ENCODE results near the gene ALMS1.

The ALMS1 gene

GRCh38 chr2:73426176-73426575 lies 40.5 kb downstream of the ALMS1 start:
- no peaks in the 10 kb centered on the region for H3K9me2 ChIP-seq (replicated peaks; ENCODE audit: control insufficient read depth, low read length)
- H3K4me1 ChIP-seq (ENCODE audit: control insufficient read depth, low read length), result no peaks in the 10 kb centered on the region
- H3K27ac ChIP-seq (ENCODE audit: low read depth, low read length), result no peak overlapping the region
- no peak overlapping the region for H3K4me3 ChIP-seq (ENCODE audit: low read length)
- H3K4me2 ChIP-seq (ENCODE audit: low read length), result no peak overlapping the region
- no peaks in the 10 kb centered on the region for H3F3A ChIP-seq (ENCODE audit: control insufficient read depth, insufficient read depth)
- peaks cover 13% of the 10 kb centered on the region for H3K36me3 ChIP-seq (ENCODE audit: control insufficient read depth, low read length)
- no peaks in the 10 kb centered on the region for H3K79me2 ChIP-seq (ENCODE audit: control insufficient read depth, low read length)
- TF ChIP-seq CTCF (IDR thresholded peaks at IDR 0.05; ENCODE audit: low read depth, low read length, poor library complexity, severe bottlenecking) (no peak), EZH2phosphoT487 (IDR thresholded peaks at IDR 0.05; ENCODE audit: borderline replicate concordance, low read length) (no peak)
- H3K27me3 ChIP-seq (ENCODE audit: control insufficient read depth, low read length), result no peaks in the 10 kb centered on the region
- H3K9me3 ChIP-seq (ENCODE audit: control insufficient read depth, insufficient read depth, low read length), result no peaks in the 10 kb centered on the region
- no peaks in the 10 kb centered on the region for H4K20me1 ChIP-seq (ENCODE audit: control insufficient read depth, insufficient read depth, low read depth, low read length)

GRCh38 chr2:73436019-73436418 lies 50.4 kb downstream of the ALMS1 start:
- Histone ChIP-seq H3K9me2 (replicated peaks; ENCODE audit: control insufficient read depth, low read length) (no peaks in the 10 kb centered on the region), H4K20me1 (ENCODE audit: control insufficient read depth, insufficient read depth, low read depth, low read length) (no peaks in the 10 kb centered on the region), H3K79me2 (ENCODE audit: control insufficient read depth, low read length) (no peaks in the 10 kb centered on the region), H3F3A (ENCODE audit: control insufficient read depth, insufficient read depth) (no peaks in the 10 kb centered on the region), H3K36me3 (ENCODE audit: control insufficient read depth, low read length) (peaks cover 38% of the 10 kb centered on the region), H3K27me3 (ENCODE audit: control insufficient read depth, low read length) (no peaks in the 10 kb centered on the region), H3K9me3 (ENCODE audit: control insufficient read depth, insufficient read depth, low read length) (peaks cover 10% of the 10 kb centered on the region; the same call in 1 of the 2 replicates), H3K27ac (ENCODE audit: low read depth, low read length) (no peak overlapping the region), H3K4me3 (ENCODE audit: low read length) (no peak overlapping the region), H3K4me1 (ENCODE audit: control insufficient read depth, low read length) (no peaks in the 10 kb centered on the region), H3K4me2 (ENCODE audit: low read length) (no peak overlapping the region)
- TF ChIP-seq EZH2phosphoT487 (IDR thresholded peaks at IDR 0.05; ENCODE audit: borderline replicate concordance, low read length) (no peak), CTCF (IDR thresholded peaks at IDR 0.05; ENCODE audit: low read depth, low read length, poor library complexity, severe bottlenecking) (no peak)

GRCh38 chr2:73444202-73444601 lies 58.6 kb downstream of the ALMS1 start:
- no peaks in the 10 kb centered on the region for H3K79me2 ChIP-seq (ENCODE audit: control insufficient read depth, low read length)
- TF ChIP-seq CTCF (IDR thresholded peaks at IDR 0.05; ENCODE audit: low read depth, low read length, poor library complexity, severe bottlenecking) (no peak), EZH2phosphoT487 (IDR thresholded peaks at IDR 0.05; ENCODE audit: borderline replicate concordance, low read length) (no peak)
- H3K4me3 ChIP-seq (ENCODE audit: low read length), result no peak overlapping the region
- no peak overlapping the region for H3K4me2 ChIP-seq (ENCODE audit: low read length)
- peaks cover 20% of the 10 kb centered on the region for H3K36me3 ChIP-seq (ENCODE audit: control insufficient read depth, low read length)
- H3F3A ChIP-seq (ENCODE audit: control insufficient read depth, insufficient read depth), result no peaks in the 10 kb centered on the region
- H3K27me3 ChIP-seq (ENCODE audit: control insufficient read depth, low read length), result no peaks in the 10 kb centered on the region
- H3K9me2 ChIP-seq (replicated peaks; ENCODE audit: control insufficient read depth, low read length), result no peaks in the 10 kb centered on the region
- H4K20me1 ChIP-seq (ENCODE audit: control insufficient read depth, insufficient read depth, low read depth, low read length), result no peaks in the 10 kb centered on the region
- no peaks in the 10 kb centered on the region for H3K9me3 ChIP-seq (ENCODE audit: control insufficient read depth, insufficient read depth, low read length)
- H3K4me1 ChIP-seq (ENCODE audit: control insufficient read depth, low read length), result no peaks in the 10 kb centered on the region
- no peak overlapping the region for H3K27ac ChIP-seq (ENCODE audit: low read depth, low read length)

GRCh38 chr2:73448856-73449255 lies 63.2 kb downstream of the ALMS1 start:
- no peak overlapping the region for H3K4me3 ChIP-seq (ENCODE audit: low read length)
- no peaks in the 10 kb centered on the region for H3K4me1 ChIP-seq (ENCODE audit: control insufficient read depth, low read length)
- peaks cover 58% of the 10 kb centered on the region for H3K36me3 ChIP-seq (ENCODE audit: control insufficient read depth, low read length)
- no peaks in the 10 kb centered on the region for H3K79me2 ChIP-seq (ENCODE audit: control insufficient read depth, low read length)
- H3K27me3 ChIP-seq (ENCODE audit: control insufficient read depth, low read length), result no peaks in the 10 kb centered on the region
- H3K4me2 ChIP-seq (ENCODE audit: low read length), result no peak overlapping the region
- H3F3A ChIP-seq (ENCODE audit: control insufficient read depth, insufficient read depth), result no peaks in the 10 kb centered on the region
- H4K20me1 ChIP-seq (ENCODE audit: control insufficient read depth, insufficient read depth, low read depth, low read length), result no peaks in the 10 kb centered on the region
- no peak overlapping the region for H3K27ac ChIP-seq (ENCODE audit: low read depth, low read length)
- H3K9me2 ChIP-seq (replicated peaks; ENCODE audit: control insufficient read depth, low read length), result no peaks in the 10 kb centered on the region
- H3K9me3 ChIP-seq (ENCODE audit: control insufficient read depth, insufficient read depth, low read length), result no peaks in the 10 kb centered on the region
- TF ChIP-seq CTCF (IDR thresholded peaks at IDR 0.05; ENCODE audit: low read depth, low read length, poor library complexity, severe bottlenecking) (no peak), EZH2phosphoT487 (IDR thresholded peaks at IDR 0.05; ENCODE audit: borderline replicate concordance, low read length) (no peak)

Data from DOHH2 (cell line).